HG02943 (cell line): ENCODE measurements around the gene PRPSAP1.
"Not testable (repeated sequence)": the region's sequence is repeated elsewhere in the genome, so short reads cannot be mapped to it uniquely, and the experiment has no call there.

Experiments
- ATAC-seq: cut with Tn5 transposase; IDR thresholded peaks from one replicate; pipeline ENCODE4 v1.9.1; 2021; ENCODE audit warnings: mild to moderate bottlenecking, low read depth, moderate library complexity; ENCODE audit not compliant: unreplicated experiment

Gene PRPSAP1

GRCh38 chr17:76270127-76270592, 83.6 kb downstream of the PRPSAP1 start:
- no peak for ATAC-seq

GRCh38 chr17:76268991-76269981, 84.4 kb downstream of the PRPSAP1 start:
- ATAC-seq: no peak

GRCh38 chr17:76268015-76268749, 85.5 kb downstream of the PRPSAP1 start:
- ATAC-seq: no peak

- not testable (repeated sequence) for ATAC-seq
Observed at GRCh38 chr17:76267581-76268001, 86.1 kb downstream of the PRPSAP1 start.

GRCh38 chr17:76267051-76267576, 86.6 kb downstream of the PRPSAP1 start:
- no peak for ATAC-seq

- ATAC-seq: no peak
Observed at GRCh38 chr17:76266244-76266938, 87.3 kb downstream of the PRPSAP1 start.

GRCh38 chr17:76265624-76266243, 88.0 kb downstream of the PRPSAP1 start:
- ATAC-seq: no peak

- peak; percentile 62 for ATAC-seq
Observed at GRCh38 chr17:76264755-76265623, 88.7 kb downstream of the PRPSAP1 start, which contains the start of gene UBALD2. Gene UBALD2, plus strand, starts transcription at chr17:76265348. Its CDS starts 158 bp downstream, at chr17:76265506.

GRCh38 chr17:76264425-76264754, 89.3 kb downstream of the PRPSAP1 start:
- ATAC-seq: peak; percentile 3

- ATAC-seq: no peak
Observed at GRCh38 chr17:76263896-76264295, 89.8 kb downstream of the PRPSAP1 start.

GRCh38 chr17:76262732-76263344, 90.9 kb downstream of the PRPSAP1 start:
- no peak for ATAC-seq

GRCh38 chr17:76261421-76262215, 92.1 kb downstream of the PRPSAP1 start:
- ATAC-seq: no peak

GRCh38 chr17:76260669-76261068, 93.0 kb downstream of the PRPSAP1 start:
- no peak for ATAC-seq

GRCh38 chr17:76260220-76260619, 93.5 kb downstream of the PRPSAP1 start:
- no peak for ATAC-seq
